Measurements from ENCODE around the gene CDHR5.
"Not testable (repeated sequence)": the region's sequence is repeated elsewhere in the genome, so short reads cannot be mapped to it uniquely, and the experiment has no call there.

CDHR5 gene

GRCh38 chr11:586376-587316, 38.1 kb downstream of the CDHR5 start:
- no peak for DNase-seq (ENCODE audit: low spot score)

DNA sequence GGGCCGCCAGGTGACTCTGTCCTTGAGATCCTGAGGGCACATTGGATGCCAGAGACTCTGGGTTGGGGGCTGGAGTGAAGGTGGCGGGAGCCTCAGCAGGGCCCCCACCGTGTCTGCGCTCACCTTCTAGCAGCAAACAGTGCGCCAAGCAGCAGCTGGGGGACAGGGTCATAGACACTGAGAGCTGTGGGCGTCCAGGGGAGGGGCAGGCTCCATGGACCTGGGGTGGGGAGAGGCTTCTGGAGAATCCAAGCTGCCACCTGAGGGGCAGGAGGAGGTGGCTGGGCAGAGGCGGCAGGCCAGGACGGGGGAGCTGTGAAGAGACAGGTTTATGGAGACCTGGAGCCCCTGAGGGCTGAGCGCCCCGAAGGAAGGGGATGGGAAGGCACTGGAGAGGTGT, 40.5 kb downstream of the CDHR5 start:
- DNase-seq (ENCODE audit: low spot score), result no peak

DNA sequence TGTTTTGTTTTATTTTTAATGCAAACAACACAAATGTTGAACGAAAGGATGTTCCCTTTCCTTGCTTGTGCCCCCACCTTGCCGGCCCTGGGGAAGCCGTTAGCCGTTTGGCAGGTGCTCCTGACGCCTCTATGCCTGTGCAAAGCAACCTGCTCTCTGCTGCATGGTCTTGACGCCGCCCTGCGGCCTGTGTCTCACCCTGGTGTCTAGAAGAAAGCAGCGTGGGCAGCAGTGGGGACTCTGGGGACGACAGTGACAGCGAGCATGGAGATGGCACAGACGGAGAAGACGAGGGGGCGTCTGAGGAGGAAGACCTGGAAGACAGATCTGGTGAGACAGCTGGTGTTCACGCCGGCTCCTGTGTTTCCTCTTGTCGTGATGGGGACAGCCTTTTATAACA, 43.0 kb downstream of the CDHR5 start:
- no peak for DNase-seq (ENCODE audit: low spot score)

DNA sequence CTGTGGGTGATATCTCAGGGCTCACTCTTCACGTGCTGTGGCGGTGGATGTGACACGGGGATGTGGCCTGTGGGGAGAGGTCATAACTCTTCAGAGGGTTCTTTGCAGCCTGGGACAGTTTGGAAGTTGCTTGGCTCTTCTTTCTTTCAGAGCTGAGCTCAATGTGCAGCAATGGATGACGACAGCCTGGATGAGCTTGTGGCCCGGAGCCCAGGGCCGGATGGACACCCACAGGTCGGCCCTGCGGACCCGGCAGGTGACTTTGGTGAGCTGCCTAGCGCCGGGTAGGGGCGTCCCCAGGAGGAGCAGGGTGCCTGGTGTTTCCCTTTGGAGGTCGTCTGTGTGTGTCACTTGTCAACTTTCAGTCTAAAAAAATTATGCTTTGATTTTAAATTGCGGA, 43.4 kb downstream of the CDHR5 start:
- DNase-seq (ENCODE audit: low spot score), result no peak

- DNase-seq (ENCODE audit: low spot score), result no peak
Observed at GRCh38 chr11:579830-580601, 44.7 kb downstream of the CDHR5 start.

DNA sequence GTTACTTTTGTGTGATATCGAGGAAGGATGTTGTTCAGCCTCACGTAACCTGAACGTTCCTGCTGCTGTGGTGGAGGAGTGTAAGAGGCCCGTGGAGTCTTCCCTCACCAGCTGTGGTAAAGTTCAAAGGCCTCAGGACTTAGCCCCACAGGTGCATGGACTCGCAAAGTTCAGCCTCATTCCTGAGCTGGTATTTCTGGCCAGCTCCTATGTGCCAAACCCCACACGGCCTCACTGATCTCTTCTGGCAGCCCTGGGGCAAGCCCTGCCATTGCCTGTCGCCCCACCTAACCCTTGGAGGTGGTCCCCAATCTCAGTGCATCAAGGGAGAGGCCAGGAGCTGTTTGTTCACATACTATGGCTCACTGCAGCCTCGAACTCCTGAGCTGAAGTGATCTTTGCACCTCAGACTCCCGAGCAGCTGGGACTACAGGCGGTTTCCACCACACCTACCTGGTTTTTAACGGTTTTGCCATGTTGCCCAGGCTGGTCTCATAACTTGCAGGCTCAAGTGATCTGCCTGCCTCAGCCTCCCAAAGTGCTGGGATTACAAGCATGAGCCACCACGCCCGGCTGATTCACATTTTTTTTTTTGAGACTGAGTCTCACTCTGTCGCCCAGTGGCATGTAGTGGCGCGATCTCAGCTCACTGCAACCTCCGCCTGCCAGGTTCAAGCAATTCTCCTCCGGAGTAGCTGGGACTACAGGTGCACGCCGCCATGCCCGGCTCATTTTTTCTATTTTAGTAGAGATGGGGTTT, 46.3 kb downstream of the CDHR5 start:
- no peak for DNase-seq (ENCODE audit: low spot score)

DNA sequence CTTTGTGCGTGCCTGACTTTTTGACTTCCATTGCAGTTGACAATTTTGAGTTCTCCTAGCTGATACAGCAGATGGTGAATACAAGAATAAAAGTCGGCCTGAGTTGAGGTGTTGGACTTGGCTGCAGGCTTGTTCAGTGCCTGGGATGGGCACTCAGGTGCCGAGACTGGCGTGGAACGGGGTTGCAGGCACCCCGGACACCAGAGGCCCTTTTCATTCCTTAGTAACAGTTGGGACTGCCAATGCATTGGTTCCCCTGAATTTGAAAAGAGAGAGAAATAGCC, 47.2 kb downstream of the CDHR5 start:
- DNase-seq (ENCODE audit: low spot score), result no peak

GRCh38 chr11:576811-577610, 47.7 kb downstream of the CDHR5 start:
- no peak for DNase-seq (ENCODE audit: low spot score)

DNA sequence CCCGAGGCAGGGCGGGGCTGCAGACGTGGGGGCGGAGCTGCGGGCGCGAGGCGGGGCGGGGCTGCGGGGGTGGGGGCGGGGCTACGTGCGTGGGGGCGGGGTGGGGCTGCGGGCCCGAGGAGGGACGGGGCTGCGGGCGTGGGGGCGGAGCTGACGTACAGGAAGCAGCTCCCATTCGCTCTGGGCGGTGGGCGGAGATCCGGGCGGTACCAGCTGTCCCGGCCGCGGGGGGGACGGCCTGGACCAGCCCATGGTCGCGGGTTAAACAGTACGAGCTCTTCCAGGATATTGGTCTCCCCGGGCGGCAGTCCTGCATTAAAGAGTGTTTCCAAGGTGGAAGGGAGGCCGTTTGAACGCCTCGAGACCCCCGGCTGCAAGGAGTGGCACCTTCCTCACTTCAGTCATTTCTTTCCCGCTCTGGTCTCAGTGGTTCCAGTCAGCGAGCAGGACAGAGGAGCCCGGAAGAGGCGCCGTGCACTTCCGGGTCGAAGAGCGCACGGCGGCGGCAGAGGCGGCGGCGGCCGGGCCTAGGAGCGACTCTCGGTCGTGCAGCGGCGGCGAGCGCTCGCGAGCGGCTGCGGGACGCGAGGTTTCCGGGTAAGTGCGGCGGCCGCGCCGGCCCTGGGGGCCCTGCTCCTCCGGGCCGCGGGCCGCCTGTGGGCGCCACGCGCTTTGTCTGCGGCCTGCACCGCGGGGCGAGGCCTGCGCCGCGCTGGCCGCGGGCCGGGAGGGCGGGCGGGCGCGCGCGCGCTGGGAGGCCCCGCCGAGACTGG, 48.6 kb downstream of the CDHR5 start, which contains the start of gene PHRF1:
Gene PHRF1, plus strand, starts transcription at position 475 of the 773 bp plus-strand sequence. CDS start 5,043 bp downstream, outside the sequence.
- DNase-seq (ENCODE audit: low spot score), result peak; percentile 99

- no peak for DNase-seq (ENCODE audit: low spot score)
Observed at GRCh38 chr11:575313-575995, 49.3 kb downstream of the CDHR5 start.

DNA sequence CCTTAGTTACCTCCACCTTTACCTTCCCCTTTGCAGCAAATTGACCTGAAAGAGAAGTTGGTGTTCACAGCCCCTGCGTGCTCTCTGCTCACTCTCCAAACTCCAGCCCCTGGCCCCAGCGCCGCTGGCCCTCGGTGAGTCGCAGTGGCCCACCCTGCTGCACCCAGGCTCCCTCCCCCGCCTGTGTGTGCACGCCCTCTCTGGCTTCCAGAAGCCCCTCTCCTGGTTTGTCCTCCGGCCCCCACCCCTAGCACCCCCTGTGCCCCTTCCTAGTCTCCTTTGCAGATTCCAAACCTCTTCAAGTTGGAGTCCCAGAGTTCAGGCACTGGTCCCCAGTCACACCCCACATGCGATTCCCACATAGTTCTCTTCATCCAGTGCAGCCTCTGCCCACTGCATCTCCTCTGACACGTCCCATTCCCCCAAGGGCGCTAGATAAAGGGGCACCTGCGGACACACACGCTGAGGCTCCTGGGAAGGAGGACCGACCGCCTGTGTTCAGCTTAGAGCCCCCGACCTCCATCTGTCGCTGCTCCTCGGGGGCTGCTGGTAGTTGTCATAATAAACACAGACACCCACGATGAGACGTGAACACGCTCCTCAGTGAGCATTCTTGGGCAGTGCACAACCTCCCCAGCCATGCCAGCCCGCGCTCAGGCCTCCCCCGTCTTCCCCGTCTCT, 50.0 kb downstream of the CDHR5 start:
- no peak for DNase-seq (ENCODE audit: low spot score)

- not testable (repeated sequence) for DNase-seq (ENCODE audit: low spot score)
Observed at GRCh38 chr11:574031-574570, 50.7 kb downstream of the CDHR5 start.

GRCh38 chr11:573146-573759, 51.5 kb downstream of the CDHR5 start:
- no peak for DNase-seq (ENCODE audit: low spot score)

DNA sequence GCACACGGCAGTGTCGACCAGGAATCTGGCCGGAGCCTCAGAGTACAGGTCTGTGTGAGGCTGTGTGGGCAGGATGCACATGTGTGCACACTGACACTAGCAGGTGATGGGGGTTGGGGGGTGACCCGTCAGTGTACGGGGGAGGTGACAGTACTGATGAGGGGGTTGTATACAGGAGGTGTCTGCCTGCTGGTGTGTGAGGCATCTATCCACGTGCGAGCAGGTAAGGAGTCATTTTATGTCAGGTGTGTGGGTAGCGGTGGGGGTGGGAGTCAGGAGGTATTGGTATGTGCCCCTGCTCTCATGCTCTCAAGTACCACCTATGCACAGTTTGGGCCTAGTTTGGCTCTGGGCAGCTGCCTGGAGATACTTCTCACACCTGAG, 53.0 kb downstream of the CDHR5 start:
- no peak for DNase-seq (ENCODE audit: low spot score)

- DNase-seq (ENCODE audit: low spot score), result no peak
Observed at GRCh38 chr11:569158-569885, 55.4 kb downstream of the CDHR5 start.

DNA sequence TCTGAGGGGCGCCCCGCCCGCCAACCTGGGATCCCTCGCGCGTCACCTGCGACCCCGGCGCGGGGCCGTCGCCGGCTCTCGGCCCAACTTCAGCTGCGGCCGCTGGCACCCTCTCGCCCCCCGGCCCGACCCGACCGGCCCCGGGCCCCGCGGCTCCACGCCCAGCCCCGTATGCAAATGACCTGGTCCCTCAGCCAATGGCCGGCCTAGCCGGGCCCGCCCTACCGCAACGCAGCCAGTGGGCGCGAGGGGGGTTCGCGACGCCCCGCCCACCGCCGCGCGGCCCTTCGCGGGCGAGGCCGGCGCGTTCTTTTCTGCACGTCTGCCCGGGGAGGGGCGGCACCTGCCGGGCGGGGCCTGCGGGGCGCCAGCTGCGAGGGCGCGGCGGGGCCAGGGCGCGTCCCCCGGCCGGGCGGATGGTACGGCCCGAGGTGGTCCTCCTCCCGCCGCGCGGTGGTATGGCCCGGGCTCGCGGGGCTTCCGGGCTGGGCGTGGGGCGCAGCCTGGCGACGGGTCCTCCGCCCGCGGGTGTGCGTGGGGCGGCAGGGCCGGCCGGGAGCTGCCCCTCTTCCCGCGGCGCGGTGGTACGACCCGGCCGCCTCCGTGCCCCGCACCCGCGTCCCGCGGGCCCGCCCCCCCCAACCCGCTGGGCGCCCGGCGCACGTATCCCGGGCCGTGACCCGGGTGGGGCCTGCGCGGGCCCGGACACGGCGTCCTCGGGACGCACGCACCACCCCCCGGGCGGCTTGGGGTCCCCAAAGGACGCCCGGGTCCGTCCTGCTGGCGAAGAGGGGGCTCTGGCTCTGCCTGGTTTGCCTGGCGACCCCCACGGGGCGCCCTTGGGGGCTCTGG, 56.2 kb downstream of the CDHR5 start:
- DNase-seq (ENCODE audit: low spot score), result peak; percentile 96

GRCh38 chr11:567629-568292, 57.0 kb downstream of the CDHR5 start:
- no peak for DNase-seq (ENCODE audit: low spot score)
